H1 (cell line): ENCODE measurements around the gene MAP3K3. TPM values are rescaled to one million over a fixed set of nuclear protein-coding genes. Genes with fewer than 3 reads are reported as not detected.

Experiments used
- CTCF ChIA-PET: fragments of 300-600 bp; sonication (Branson Sonifier 250); formaldehyde crosslinking; loops from one replicate; lab custom pipeline; 2021; ENCODE audit not compliant: partially characterized antibody; lab: Charles Lee
- POLR2A ChIA-PET: fragments of 300-600 bp; sonication (Branson Sonifier 250); formaldehyde crosslinking; loops from one replicate; lab custom pipeline; 2021; ENCODE audit warnings: inconsistent platforms; ENCODE audit not compliant: partially characterized antibody; lab: Charles Lee
- DNase-seq, 2 experiments: peaks; one replicate each; pipeline versions ENCODE4 v3.0.0 to v3.0.0-alpha.2; 2010 to 2022; ENCODE audit warnings: low spot score in 2 of 2, low read depth in 1 of 2, mixed read lengths in 1 of 2
- FAIRE-seq: peaks from 2 replicates; lab custom pipeline; 2011; peaks lifted over from hg19 to GRCh38; lab: Jason Lieb, UNC
- H2AFZ ChIP-seq: 2 replicates; pipeline ENCODE4 v1.8.1; 2012; ENCODE audit warnings: low read length, inconsistent platforms
- H2AK5ac ChIP-seq: 2 replicates; pipeline ENCODE4 v1.6.1; 2013; ENCODE audit warnings: low read depth, low read length
- H2BK120ac ChIP-seq: replicated peaks from 2 replicates; pipeline ENCODE3; 2013; ENCODE audit warnings: low read depth, low read length, inconsistent platforms
- H2BK12ac ChIP-seq: 2 replicates; pipeline ENCODE4 v1.6.1; 2013; ENCODE audit warnings: low read depth, low read length
- H2BK15ac ChIP-seq: 2 replicates; pipeline ENCODE4 v1.6.1; 2013; ENCODE audit warnings: low read length
- H2BK20ac ChIP-seq: 2 replicates; pipeline ENCODE4 v1.6.1; 2013; ENCODE audit warnings: low read length
- H2BK5ac ChIP-seq: 2 replicates; pipeline ENCODE4 v1.6.1; 2013; ENCODE audit warnings: low read depth, low read length
- H3K14ac ChIP-seq: 2 replicates; pipeline ENCODE4 v1.6.1; 2013; ENCODE audit warnings: inconsistent platforms; ENCODE audit not compliant: insufficient read length
- H3K18ac ChIP-seq: 2 replicates; pipeline ENCODE4 v1.6.1; 2013; ENCODE audit warnings: low read length; ENCODE audit errors: extremely low read depth
- H3K23ac ChIP-seq: 2 replicates; pipeline ENCODE4 v1.6.1; 2013; ENCODE audit warnings: inconsistent platforms; ENCODE audit not compliant: insufficient read length
- H3K23me2 ChIP-seq: 2 replicates; pipeline ENCODE4 v1.6.1; 2013; ENCODE audit warnings: low read depth, low read length
- H3K27ac ChIP-seq: 2 replicates; pipeline ENCODE4 v1.6.1; 2011; ENCODE audit warnings: low read depth, low read length, inconsistent platforms
- H3K27me3 ChIP-seq, 4 experiments: replicated peaks in 1 of 4; 1 replicate in 1 of 4; 2 replicates in 3 of 4; pipeline versions ENCODE4 v1.6.1 to v1.8.1; 2011 to 2013; ENCODE audit warnings: low read length in 3 of 4, mild to moderate bottlenecking in 3 of 4, inconsistent platforms in 2 of 4, mixed read lengths in 2 of 4, moderate library complexity in 1 of 4; ENCODE audit not compliant: control insufficient read depth in 3 of 4, insufficient read depth in 3 of 4; ENCODE audit errors: extremely low read depth in 1 of 4
- H3K36me3 ChIP-seq, 4 experiments: 2 replicates each; pipeline versions ENCODE4 v1.6.1 to v1.8.1; 2011 to 2013; ENCODE audit warnings: mild to moderate bottlenecking in 4 of 4, low read length in 3 of 4, moderate library complexity in 2 of 4, control low read depth in 1 of 4, inconsistent platforms in 1 of 4; ENCODE audit not compliant: insufficient read depth in 4 of 4, control insufficient read depth in 2 of 4
- H3K4ac ChIP-seq: replicated peaks from 2 replicates; pipeline ENCODE3; 2013; ENCODE audit warnings: low read length, low read depth, mixed read lengths, inconsistent platforms; ENCODE audit not compliant: insufficient read length
- H3K4me1 ChIP-seq, 4 experiments: replicated peaks in 1 of 4; 1 replicate in 1 of 4; 2 replicates in 3 of 4; pipeline versions ENCODE4 v1.6.1 to v1.8.1; 2011 to 2013; ENCODE audit warnings: low read length in 3 of 4, inconsistent platforms in 2 of 4, mixed read lengths in 1 of 4; ENCODE audit not compliant: insufficient read depth in 4 of 4, control insufficient read depth in 3 of 4
- H3K4me2 ChIP-seq, 2 experiments: 2 replicates each; pipeline versions ENCODE4 v1.6.1 to v1.8.1; 2011 to 2013; ENCODE audit warnings: low read depth in 2 of 2, low read length in 2 of 2, control low read depth in 1 of 2, inconsistent platforms in 1 of 2, mild to moderate bottlenecking in 1 of 2; ENCODE audit not compliant: insufficient read depth in 1 of 2
- H3K4me3 ChIP-seq, 4 experiments: fragments of 200-600, 300-600 bp in 1 of 4; sonication (generic), shearing (Covaris generic), sonication (Bioruptor Twin) in 1 of 4; 2 replicates each; pipeline versions ENCODE4 v1.5.1 to v1.8.1; 2011 to 2016; ENCODE audit warnings: low read length in 4 of 4, low read depth in 3 of 4, control low read depth in 2 of 4, inconsistent platforms in 2 of 4, mild to moderate bottlenecking in 2 of 4, mixed read lengths in 1 of 4, moderate library complexity in 1 of 4; ENCODE audit not compliant: insufficient read depth in 2 of 4; ENCODE audit errors: extremely low read depth in 1 of 4
- H3K56ac ChIP-seq: replicated peaks from 2 replicates; pipeline ENCODE3; 2013; ENCODE audit warnings: low read depth, mild to moderate bottlenecking, mixed read lengths, low read length, inconsistent platforms; ENCODE audit not compliant: insufficient read length
- H3K79me1 ChIP-seq: 2 replicates; pipeline ENCODE4 v1.6.1; 2013; ENCODE audit warnings: low read depth, low read length, control low read depth
- H3K79me2 ChIP-seq, 2 experiments: 2 replicates each; pipeline versions ENCODE4 v1.6.1 to v1.8.1; 2012 to 2013; ENCODE audit warnings: low read length in 2 of 2, mild to moderate bottlenecking in 2 of 2, inconsistent platforms in 1 of 2; ENCODE audit not compliant: insufficient read depth in 2 of 2, control insufficient read depth in 1 of 2
- H3K9ac ChIP-seq, 4 experiments: replicated peaks in 1 of 4; 1 replicate in 1 of 4; 2 replicates in 3 of 4; pipeline versions ENCODE4 v1.6.1 to v1.8.1; 2011 to 2013; ENCODE audit warnings: low read depth in 3 of 4, low read length in 3 of 4, control low read depth in 2 of 4, mild to moderate bottlenecking in 2 of 4, moderate library complexity in 2 of 4, inconsistent platforms in 1 of 4; ENCODE audit errors: extremely low read depth in 1 of 4
- H3K9me3 ChIP-seq, 2 experiments: 2 replicates each; pipeline versions ENCODE4 v1.6.1 to v1.8.1; 2012 to 2013; ENCODE audit warnings: mild to moderate bottlenecking in 2 of 2, moderate library complexity in 2 of 2, control low read depth in 1 of 2, inconsistent platforms in 1 of 2, low read depth in 1 of 2, low read length in 1 of 2, mixed read lengths in 1 of 2; ENCODE audit not compliant: insufficient read depth in 2 of 2
- H4K20me1 ChIP-seq, 2 experiments: replicated peaks in 1 of 2; 2 replicates each; pipeline versions ENCODE3 to v1.8.1; 2011 to 2013; ENCODE audit warnings: inconsistent platforms in 2 of 2, low read length in 2 of 2, mild to moderate bottlenecking in 1 of 2; ENCODE audit not compliant: insufficient read depth in 2 of 2, control insufficient read depth in 1 of 2
- H4K5ac ChIP-seq: 2 replicates; pipeline ENCODE4 v1.6.1; 2013; ENCODE audit warnings: low read length, low read depth, mixed read lengths, inconsistent platforms; ENCODE audit not compliant: insufficient read length
- H4K8ac ChIP-seq: 2 replicates; pipeline ENCODE4 v1.8.0; 2013; ENCODE audit warnings: mild to moderate bottlenecking, moderate library complexity, low read length, inconsistent platforms; ENCODE audit not compliant: insufficient read depth; ENCODE audit errors: extremely low read depth
- H4K91ac ChIP-seq: replicated peaks from 2 replicates; pipeline ENCODE3; 2013; ENCODE audit warnings: low read length, mixed read lengths, inconsistent platforms; ENCODE audit not compliant: insufficient read length
- SUZ12 ChIP-seq: fragments of 200-600 bp; sonication (generic); IDR thresholded peaks from 2 replicates; pipeline ENCODE4 v1.6.1; 2012; ENCODE audit warnings: mild to moderate bottlenecking, inconsistent platforms, low read length, moderate library complexity, mixed read lengths
- USF2 ChIP-seq: IDR thresholded peaks from 2 replicates; pipeline ENCODE4 v1.6.1; 2011; ENCODE audit warnings: low read length, improper control_type of control experiment
- polyA plus RNA-seq, 7 experiments: library from polyadenylated mRNA; depleted of rRNA in 3 of 7; stranded (reverse) in 5 of 7; unstranded in 2 of 7; fragments of >200 nt in 5 of 7; fragments of 200-250 nt in 2 of 7; gene quantifications; 1 replicate in 5 of 7; 2 replicates in 1 of 7; 4 replicates in 1 of 7; pipeline versions ENCODE4 v1.2.1 to v1.2.3, GENCODE V29; 2011 to 2013; ENCODE audit warnings: missing spikeins in 2 of 7, mixed read lengths in 2 of 7
- total RNA-seq: library from RNA; stranded (reverse); fragmentation: NEBNext Ultra II Directional; extraction: Animal tissue kit (Norgen Biotek cat#: 25700); gene quantifications from 2 replicates; pipeline ENCODE4 v1.2.1, GENCODE V29; 2021

MAP3K3 gene
- total and polyA plus RNA-seq, 2 of the 8 experiments (the other 6 are each of a cell fraction or from before 2014, with no cell fraction given) = 10.3 to 21.0 TPM

GRCh38 chr17:63682981-63683380 is 60.8 kb downstream of the MAP3K3 start:
- no peak overlapping the region for H3K4me2 ChIP-seq
- H3K9me3 ChIP-seq = no peaks in the 10 kb centered on the region
- no peak overlapping the region for H3K27ac ChIP-seq
- H3K79me2 ChIP-seq = no peaks in the 10 kb centered on the region
- peaks cover 2 to 3% (median 2%) of the 10 kb centered on the region in 4 experiments; a peak in 3 of 8 replicates for H3K36me3 ChIP-seq
- H4K5ac ChIP-seq = no peak overlapping the region
- ChIA-PET CTCF (interaction anchor here (0.6 to 7.5 kb wide), 6 partner anchors 9 to 1711 kb away, joined by 3 to 63 read pairs (median 3); no protein-coding TSS in a partner anchor), POLR2A (interaction anchor here (2.4 kb wide), 1 partner anchor 11 kb away, joined by 9 read pairs; no protein-coding TSS in a partner anchor)
- no peak overlapping the region for H2AFZ ChIP-seq
- no peaks in the 10 kb centered on the region for H3K27me3 ChIP-seq
- H2BK5ac ChIP-seq = no peak overlapping the region
- H3K79me1 ChIP-seq = no peaks in the 10 kb centered on the region
- H2BK120ac ChIP-seq = no peak overlapping the region
- no peak overlapping the region for H3K4ac ChIP-seq
- H4K8ac ChIP-seq = no peak overlapping the region
- no peak overlapping the region for H3K9ac ChIP-seq
- no peaks in the 10 kb centered on the region for H4K20me1 ChIP-seq
- no peak overlapping the region for H4K91ac ChIP-seq
- no peaks in the 10 kb centered on the region for H3K23me2 ChIP-seq
- DNase-seq (no peak), FAIRE-seq (no peak)
- H3K56ac ChIP-seq = no peak overlapping the region
- no peak overlapping the region for H3K23ac ChIP-seq
- TF ChIP-seq USF2 (no peak), SUZ12 (no peak)
- H3K18ac ChIP-seq = no peak overlapping the region
- H2AK5ac ChIP-seq = no peak overlapping the region
- no peaks in the 10 kb centered on the region for H3K4me1 ChIP-seq
- H3K4me3 ChIP-seq = no peak overlapping the region
- H2BK12ac ChIP-seq = no peak overlapping the region
- no peak overlapping the region for H2BK20ac ChIP-seq
- no peak overlapping the region for H2BK15ac ChIP-seq
- no peak overlapping the region for H3K14ac ChIP-seq
